Ascending aorta (tissue), 2 donors: Measurements from ENCODE around the gene FHOD3. TPM values are rescaled to one million over a fixed set of nuclear protein-coding genes. Genes with fewer than 3 reads are reported as not detected.

Experiments used
- DNase-seq, 2 donors: peaks; one replicate each; pipeline ENCODE4 v3.0.0-alpha.2; 2019; ENCODE audit warnings: low spot score in 2 of 2
- H3K27ac ChIP-seq, 2 donors: fragments of 200-600 bp; sonication (generic); one replicate each; pipeline ENCODE4 v1.5.1; 2016 to 2017; ENCODE audit warnings: mild to moderate bottlenecking in 1 of 2
- H3K27me3 ChIP-seq: fragments of 200-600 bp; sonication (generic); one replicate; pipeline ENCODE4 v1.5.1; 2017
- H3K36me3 ChIP-seq, 2 donors: fragments of 200-600 bp; sonication (generic); one replicate each; pipeline ENCODE4 v1.5.1; 2016
- H3K4me1 ChIP-seq, 2 donors: fragments of 200-600 bp; sonication (generic); one replicate each; pipeline ENCODE4 v1.5.1; 2016 to 2017; ENCODE audit warnings: mild to moderate bottlenecking in 1 of 2
- H3K4me3 ChIP-seq, 2 donors: fragments of 200-600 bp; sonication (generic); one replicate each; pipeline ENCODE4 v1.5.1; 2016 to 2017; ENCODE audit warnings: mild to moderate bottlenecking in 1 of 2
- H3K9me3 ChIP-seq, 2 donors: fragments of 200-600 bp; sonication (generic); one replicate each; pipeline ENCODE4 v1.5.1; 2016
- CTCF ChIP-seq, 3 experiments: fragments of 200-600 bp in 2 of 3; fragments of 450-650 bp in 1 of 3; sonication (generic) in 2 of 3; IDR thresholded peaks; one replicate each; pipeline ENCODE4 v1.5.1; 2016 to 2019; ENCODE audit warnings: antibody characterized with exemption in 3 of 3, mild to moderate bottlenecking in 1 of 3, moderate library complexity in 1 of 3
- intact Hi-C: fragments of 100-400 bp; cut with DNase I; formaldehyde crosslinking; loops from one replicate; pipeline ENCODE4 v1.15.1; 2023
- total RNA-seq: library from RNA; depleted of rRNA; stranded (reverse); fragments of >200 nt; gene quantifications from one replicate; pipeline ENCODE4 v1.1.0, GENCODE V29; 2016

FHOD3 gene
- total RNA-seq, 1 donor from 2014 or later = 12.7 TPM

DNA sequence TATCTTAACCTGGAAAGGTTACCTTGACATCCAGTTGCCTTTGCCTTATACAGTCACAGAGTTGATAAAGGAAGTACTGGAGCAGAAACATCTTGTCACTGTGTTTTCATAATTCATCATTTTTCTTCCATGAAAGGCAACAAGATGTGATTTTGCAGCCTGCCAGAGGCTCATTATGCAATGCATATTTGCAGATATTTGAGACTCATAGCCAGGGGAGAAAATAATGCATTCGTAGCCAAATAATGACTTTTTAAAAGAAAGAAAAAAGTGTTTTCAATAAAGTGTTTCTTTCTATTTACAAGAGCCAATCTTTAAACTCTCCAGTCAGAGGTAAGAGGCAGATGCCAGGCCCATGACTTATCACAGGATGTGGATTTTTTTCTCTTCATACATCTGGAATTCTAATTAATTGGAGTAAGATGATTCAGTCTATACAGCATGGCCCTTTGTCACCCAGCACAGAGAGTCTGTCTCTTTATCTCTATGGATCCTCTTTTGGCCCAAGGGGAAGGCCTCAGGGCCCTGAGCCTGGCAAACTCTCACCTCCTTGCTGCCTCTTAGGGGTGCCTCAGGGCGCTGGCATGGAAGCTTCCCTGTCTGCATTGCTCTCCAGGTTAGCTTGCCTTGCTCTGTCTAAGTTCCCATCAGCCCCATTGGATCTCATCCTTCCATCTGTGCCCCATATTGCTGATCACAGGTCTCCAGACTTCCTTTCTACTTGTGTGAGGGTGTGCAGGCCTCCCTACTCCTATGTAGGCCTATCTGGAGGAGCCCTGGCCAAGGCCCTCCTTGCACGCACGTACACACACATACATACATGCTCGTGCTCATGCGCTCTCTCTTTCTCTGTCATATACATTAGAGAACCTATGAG is 283.6 kb downstream of the FHOD3 start:
- H3K4me1 ChIP-seq = peaks cover 0 to 28% of the 10 kb centered on the region in 2 donors
- H3K9me3 ChIP-seq = no peaks in the 10 kb centered on the region
- TF ChIP-seq CTCF (IDR thresholded peaks at IDR 0.05) = no peak
- H3K4me3 ChIP-seq = no peak overlapping the region
- no peaks in the 10 kb centered on the region for H3K36me3 ChIP-seq
- H3K27ac ChIP-seq = peak overlapping the region; percentile 85 to 91
- intact Hi-C loops = loop anchor here (5.0 kb wide), 3 partner anchors 46 to 176 kb away; no protein-coding TSS in a partner anchor
- H3K27me3 ChIP-seq = no peaks in the 10 kb centered on the region
- DNase-seq = peak in 1 of 2 donors; percentile 72

DNA sequence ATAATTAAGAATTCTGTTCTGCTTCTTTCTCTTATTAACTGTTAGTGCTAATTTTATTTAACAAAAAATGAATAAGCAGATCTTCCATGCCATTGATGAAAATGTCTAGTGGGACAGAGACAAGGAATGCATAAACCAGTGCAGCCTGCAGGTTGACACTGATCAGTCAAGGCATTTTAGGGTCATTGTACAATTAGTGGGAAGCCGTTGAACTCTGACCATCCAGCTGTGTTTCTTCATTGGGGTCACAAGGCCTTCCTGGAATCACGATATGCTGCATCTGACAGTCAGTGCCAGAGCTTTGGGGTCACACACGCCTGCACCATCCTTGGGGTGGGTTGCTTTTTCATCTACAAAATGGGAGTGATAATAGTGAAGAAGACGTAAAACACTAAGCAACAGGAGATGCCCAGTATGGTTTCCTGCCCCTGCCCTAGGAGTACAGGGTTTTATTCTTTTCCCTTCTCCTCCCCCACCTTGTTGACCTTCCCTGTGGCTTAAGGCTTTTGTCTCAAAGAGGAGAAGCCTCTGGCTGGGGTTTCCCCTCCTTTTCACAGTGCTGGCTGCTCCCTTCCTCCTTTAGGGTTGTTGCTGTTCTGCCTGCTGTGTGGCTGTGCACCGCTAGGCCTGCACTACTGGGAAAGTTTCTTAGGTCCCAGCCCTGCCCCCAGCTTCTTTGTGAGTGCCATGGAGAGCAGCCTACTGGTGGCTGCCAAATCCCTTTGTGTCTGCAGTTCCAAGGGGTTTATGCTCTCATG is 285.7 kb downstream of the FHOD3 start:
- H3K27ac ChIP-seq = peak overlapping the region in 1 of 2 donors; percentile 8
- H3K27me3 ChIP-seq = no peaks in the 10 kb centered on the region
- peaks cover 0 to 28% of the 10 kb centered on the region in 2 donors for H3K4me1 ChIP-seq
- DNase-seq = no peak
- H3K36me3 ChIP-seq = no peaks in the 10 kb centered on the region
- no peaks in the 10 kb centered on the region for H3K9me3 ChIP-seq
- intact Hi-C loops = loop anchor here (5.0 kb wide), 3 partner anchors 44 to 174 kb away; no protein-coding TSS in a partner anchor
- no peak overlapping the region for H3K4me3 ChIP-seq
- TF ChIP-seq CTCF (IDR thresholded peaks at IDR 0.05) = no peak

GRCh38 chr18:36589857-36590543 is 292.5 kb downstream of the FHOD3 start:
- H3K9me3 ChIP-seq = no peaks in the 10 kb centered on the region
- H3K27me3 ChIP-seq = no peaks in the 10 kb centered on the region
- H3K4me1 ChIP-seq = peaks cover 0 to 10% of the 10 kb centered on the region in 2 donors
- H3K4me3 ChIP-seq = no peak overlapping the region
- H3K36me3 ChIP-seq = no peaks in the 10 kb centered on the region
- no peak overlapping the region for H3K27ac ChIP-seq
- DNase-seq = no peak
- intact Hi-C loops = no loop called here
- no peak for TF ChIP-seq CTCF (IDR thresholded peaks at IDR 0.05)

DNA sequence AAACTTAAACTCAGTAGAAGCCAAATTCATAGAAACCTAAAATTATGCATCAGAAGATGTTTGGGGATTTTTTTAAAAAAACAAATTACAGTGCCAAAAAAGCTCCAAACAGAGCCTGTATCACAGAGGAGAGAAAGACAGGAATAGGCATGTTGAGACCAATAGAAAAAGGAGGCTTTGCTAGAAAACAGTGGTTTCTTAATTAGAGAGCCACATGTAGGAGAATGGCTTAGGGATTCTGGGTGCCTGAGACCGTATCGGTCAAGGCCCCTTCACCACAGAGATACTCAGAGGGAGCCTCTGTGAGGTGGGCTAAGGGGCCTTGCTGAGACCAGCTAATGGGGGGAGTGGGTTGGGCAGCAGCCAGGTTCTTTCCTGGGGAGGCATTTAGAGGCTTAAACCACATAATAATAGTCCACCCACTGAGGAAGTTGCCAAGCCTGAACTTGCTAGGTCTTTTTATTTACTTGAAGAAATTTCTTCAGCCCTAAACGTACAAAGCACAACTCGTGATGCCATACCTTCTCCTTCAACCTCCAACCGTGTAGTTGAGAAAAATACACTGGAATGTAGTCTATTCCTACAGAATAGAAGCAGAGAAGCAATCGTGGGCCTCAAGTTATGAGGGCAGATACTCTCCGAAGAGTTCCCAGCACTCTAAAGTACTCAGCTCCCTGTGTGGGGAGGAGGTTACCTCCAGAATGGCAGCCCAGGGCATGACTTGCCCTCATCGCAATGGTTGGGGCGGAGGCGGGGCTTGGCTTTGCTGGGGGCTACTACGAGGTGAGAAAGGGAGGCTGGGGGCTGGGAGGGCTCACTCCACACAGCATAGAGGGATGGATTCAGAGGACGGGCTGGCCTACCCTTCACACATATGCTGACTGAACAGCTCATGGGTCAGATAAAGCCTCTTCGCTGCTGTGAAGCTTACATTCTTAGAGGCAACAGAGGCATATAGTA is 293.4 kb downstream of the FHOD3 start:
- no peak for DNase-seq
- no peaks in the 10 kb centered on the region for H3K9me3 ChIP-seq
- intact Hi-C loops = no loop called here
- H3K36me3 ChIP-seq = no peaks in the 10 kb centered on the region
- H3K27me3 ChIP-seq = no peaks in the 10 kb centered on the region
- H3K4me3 ChIP-seq = no peak overlapping the region
- TF ChIP-seq CTCF (IDR thresholded peaks at IDR 0.05) = no peak
- H3K27ac ChIP-seq = no peak overlapping the region
- H3K4me1 ChIP-seq = peaks cover 0 to 4% of the 10 kb centered on the region in 2 donors
